PC-3 (cell line): ENCODE measurements around the gene MAPK9.

ENCODE experiments used
- EZH2phosphoT487 ChIP-seq: fragments of 300-600 bp; sonication (generic); IDR thresholded peaks from 2 replicates; pipeline ENCODE4 v1.6.1; 2018; ENCODE audit warnings: mild to moderate bottlenecking, antibody characterized with exemption, low read length, borderline replicate concordance
- TF ChIP-seq, protein P1 (sequence below): fragments of 300-600 bp; sonication (generic); conservative IDR thresholded peaks from 2 replicates; pipeline ENCODE4 v1.5.1; 2017; ENCODE audit warnings: antibody characterized with exemption, low read depth, mild to moderate bottlenecking, low read length

DNA sequence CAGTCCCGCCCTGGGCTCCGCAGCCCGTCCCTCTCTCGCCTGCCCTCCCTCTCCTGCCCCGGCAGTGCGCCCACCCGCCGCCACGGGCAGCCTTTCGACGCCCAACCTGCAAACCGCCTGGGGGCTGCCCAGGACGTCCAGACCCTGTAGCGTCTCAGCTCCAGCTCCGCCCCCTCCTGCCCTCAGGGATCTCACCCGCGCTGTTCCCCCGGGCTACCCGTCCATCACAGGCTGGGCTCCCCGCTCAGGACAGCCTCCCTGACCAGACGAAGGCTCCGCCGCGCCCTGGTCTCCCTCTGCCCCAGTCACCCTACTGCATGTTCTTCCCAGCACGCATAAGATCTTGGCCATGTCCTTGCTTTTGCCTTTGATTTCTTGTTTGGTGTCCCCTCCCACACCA lies 84.3 kb downstream of the MAPK9 start:
- TF ChIP-seq EZH2phosphoT487 = no peak
- TF ChIP-seq, protein P1, sequence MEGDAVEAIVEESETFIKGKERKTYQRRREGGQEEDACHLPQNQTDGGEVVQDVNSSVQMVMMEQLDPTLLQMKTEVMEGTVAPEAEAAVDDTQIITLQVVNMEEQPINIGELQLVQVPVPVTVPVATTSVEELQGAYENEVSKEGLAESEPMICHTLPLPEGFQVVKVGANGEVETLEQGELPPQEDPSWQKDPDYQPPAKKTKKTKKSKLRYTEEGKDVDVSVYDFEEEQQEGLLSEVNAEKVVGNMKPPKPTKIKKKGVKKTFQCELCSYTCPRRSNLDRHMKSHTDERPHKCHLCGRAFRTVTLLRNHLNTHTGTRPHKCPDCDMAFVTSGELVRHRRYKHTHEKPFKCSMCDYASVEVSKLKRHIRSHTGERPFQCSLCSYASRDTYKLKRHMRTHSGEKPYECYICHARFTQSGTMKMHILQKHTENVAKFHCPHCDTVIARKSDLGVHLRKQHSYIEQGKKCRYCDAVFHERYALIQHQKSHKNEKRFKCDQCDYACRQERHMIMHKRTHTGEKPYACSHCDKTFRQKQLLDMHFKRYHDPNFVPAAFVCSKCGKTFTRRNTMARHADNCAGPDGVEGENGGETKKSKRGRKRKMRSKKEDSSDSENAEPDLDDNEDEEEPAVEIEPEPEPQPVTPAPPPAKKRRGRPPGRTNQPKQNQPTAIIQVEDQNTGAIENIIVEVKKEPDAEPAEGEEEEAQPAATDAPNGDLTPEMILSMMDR = no peak
